Measurements from ENCODE around the gene VWA1. TPM values are rescaled to one million over a fixed set of nuclear protein-coding genes. Genes with fewer than 3 reads are reported as not detected.
"Not testable (repeated sequence)": the region's sequence is repeated elsewhere in the genome, so short reads cannot be mapped to it uniquely, and the experiment has no call there.

VWA1 gene
- total and polyA plus RNA-seq, 4 donors, result 0.13 to 86.5 (median 20.0) TPM

DNA sequence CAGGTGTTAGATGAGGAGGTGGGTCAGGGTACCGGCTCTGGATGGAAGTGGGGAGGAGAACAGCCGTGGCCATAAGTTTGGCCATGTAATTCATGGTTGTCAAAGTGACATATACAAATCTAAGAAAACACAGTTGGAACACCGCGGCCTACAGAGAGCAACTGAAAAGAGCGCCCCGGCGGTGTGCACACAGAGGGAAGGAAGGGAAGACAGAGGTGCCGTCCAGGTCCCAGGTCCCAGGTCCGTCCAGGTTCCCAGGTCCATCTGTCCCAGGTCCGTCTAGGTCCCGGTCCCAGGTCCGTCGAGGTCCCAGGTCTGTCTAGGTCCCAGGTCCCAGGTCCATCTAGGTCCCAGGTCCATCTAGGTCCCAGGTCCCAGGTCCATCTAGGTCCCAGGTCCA, 23.9 kb upstream of the VWA1 start:
- intact Hi-C loops (cut with DNase I), result no loop called here
- H3K36me3 ChIP-seq (ENCODE audit: control insufficient read depth in 1 of 2, insufficient read depth in 2 of 2, low read length in 1 of 2), result no peaks in the 10 kb centered on the region
- H3K27me3 ChIP-seq (ENCODE audit: control insufficient read depth in 1 of 2, insufficient read depth in 2 of 2, low read length in 1 of 2), result no peaks in the 10 kb centered on the region
- DNase-seq (no peak), ATAC-seq (ENCODE audit: low FRiP score) (no peak)
- H3K4me1 ChIP-seq (ENCODE audit: control insufficient read depth in 1 of 2, insufficient read depth in 2 of 2, low read length in 2 of 2), result no peaks in the 10 kb centered on the region
- no peak overlapping the region for H3K4me3 ChIP-seq (ENCODE audit: low read length in 2 of 2)
- H3K27ac ChIP-seq (ENCODE audit: low read depth in 1 of 2, low read length in 2 of 2), result no peak overlapping the region
- H3K9me3 ChIP-seq (ENCODE audit: control insufficient read depth, low read length), result no peaks in the 10 kb centered on the region
- 92 to 96% methylated on average over 11 to 13 of the region's 13 CpGs for WGBS, 2 donors

DNA sequence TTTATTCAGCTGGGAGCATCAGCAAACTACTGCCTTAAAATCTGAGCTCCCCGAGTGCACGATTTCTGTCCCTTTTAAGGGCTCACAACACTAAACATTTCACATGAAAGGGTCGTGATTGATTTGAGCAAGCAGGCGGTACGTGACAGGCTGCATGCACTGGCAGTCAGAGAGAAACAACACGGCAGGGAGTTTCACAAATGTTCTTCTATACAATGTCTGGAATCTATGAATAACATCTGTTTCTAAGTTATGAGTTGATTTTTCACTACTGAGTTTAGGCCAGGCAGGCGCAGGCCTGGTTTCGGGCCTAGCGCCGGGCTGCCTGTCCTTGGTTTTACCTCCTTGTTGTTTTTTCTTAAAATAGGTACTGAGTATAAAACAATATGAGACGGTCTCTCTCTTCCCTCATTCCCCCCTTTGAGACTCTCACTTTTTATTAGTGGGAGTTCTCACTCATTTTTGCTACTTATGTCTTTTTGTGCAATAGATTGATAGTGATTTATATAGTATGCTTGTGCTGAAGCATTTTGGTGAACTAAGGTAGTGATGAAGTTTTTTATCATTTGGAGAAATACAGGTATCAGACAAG, 23.1 kb upstream of the VWA1 start:
- H3K9me3 ChIP-seq (ENCODE audit: control insufficient read depth, low read length); DNase-seq; ATAC-seq (ENCODE audit: low FRiP score); H3K4me3 ChIP-seq (ENCODE audit: low read length in 2 of 2); H3K36me3 ChIP-seq (ENCODE audit: control insufficient read depth in 1 of 2, insufficient read depth in 2 of 2, low read length in 1 of 2); H3K27ac ChIP-seq (ENCODE audit: low read depth in 1 of 2, low read length in 2 of 2); intact Hi-C loops (cut with DNase I); H3K27me3 ChIP-seq (ENCODE audit: control insufficient read depth in 1 of 2, insufficient read depth in 2 of 2, low read length in 1 of 2); H3K4me1 ChIP-seq (ENCODE audit: control insufficient read depth in 1 of 2, insufficient read depth in 2 of 2, low read length in 2 of 2): not testable (repeated sequence)
- WGBS, 2 donors, result 88 to 92% methylated on average over 11 of the region's 11 CpGs

GRCh38 chr1:1415751-1416150, 19.7 kb upstream of the VWA1 start:
- Histone ChIP-seq H3K36me3 (ENCODE audit: control insufficient read depth in 1 of 2, insufficient read depth in 2 of 2, low read length in 1 of 2) (no peaks in the 10 kb centered on the region), H3K9me3 (ENCODE audit: control insufficient read depth, low read length) (no peaks in the 10 kb centered on the region), H3K27ac (ENCODE audit: low read depth in 1 of 2, low read length in 2 of 2) (no peak overlapping the region), H3K27me3 (ENCODE audit: control insufficient read depth in 1 of 2, insufficient read depth in 2 of 2, low read length in 1 of 2) (no peaks in the 10 kb centered on the region), H3K4me1 (ENCODE audit: control insufficient read depth in 1 of 2, insufficient read depth in 2 of 2, low read length in 2 of 2) (no peaks in the 10 kb centered on the region), H3K4me3 (ENCODE audit: low read length in 2 of 2) (no peak overlapping the region)
- DNase-seq, result no peak
- WGBS, 2 donors, result 68 to 75% methylated on average over 13 of the region's 13 CpGs
- intact Hi-C loops (cut with DNase I), result no loop called here
- no peak for ATAC-seq (ENCODE audit: low FRiP score)

- intact Hi-C loops (cut with DNase I); H3K4me1 ChIP-seq (ENCODE audit: control insufficient read depth in 1 of 2, insufficient read depth in 2 of 2, low read length in 2 of 2); H3K36me3 ChIP-seq (ENCODE audit: control insufficient read depth in 1 of 2, insufficient read depth in 2 of 2, low read length in 1 of 2); H3K27me3 ChIP-seq (ENCODE audit: control insufficient read depth in 1 of 2, insufficient read depth in 2 of 2, low read length in 1 of 2); H3K9me3 ChIP-seq (ENCODE audit: control insufficient read depth, low read length); ATAC-seq (ENCODE audit: low FRiP score); H3K27ac ChIP-seq (ENCODE audit: low read depth in 1 of 2, low read length in 2 of 2); H3K4me3 ChIP-seq (ENCODE audit: low read length in 2 of 2); DNase-seq: not testable (repeated sequence)
- 80 to 82% methylated on average over 5 of the region's 5 CpGs for WGBS, 2 donors
Observed at GRCh38 chr1:1417396-1417795, 18.1 kb upstream of the VWA1 start.

DNA sequence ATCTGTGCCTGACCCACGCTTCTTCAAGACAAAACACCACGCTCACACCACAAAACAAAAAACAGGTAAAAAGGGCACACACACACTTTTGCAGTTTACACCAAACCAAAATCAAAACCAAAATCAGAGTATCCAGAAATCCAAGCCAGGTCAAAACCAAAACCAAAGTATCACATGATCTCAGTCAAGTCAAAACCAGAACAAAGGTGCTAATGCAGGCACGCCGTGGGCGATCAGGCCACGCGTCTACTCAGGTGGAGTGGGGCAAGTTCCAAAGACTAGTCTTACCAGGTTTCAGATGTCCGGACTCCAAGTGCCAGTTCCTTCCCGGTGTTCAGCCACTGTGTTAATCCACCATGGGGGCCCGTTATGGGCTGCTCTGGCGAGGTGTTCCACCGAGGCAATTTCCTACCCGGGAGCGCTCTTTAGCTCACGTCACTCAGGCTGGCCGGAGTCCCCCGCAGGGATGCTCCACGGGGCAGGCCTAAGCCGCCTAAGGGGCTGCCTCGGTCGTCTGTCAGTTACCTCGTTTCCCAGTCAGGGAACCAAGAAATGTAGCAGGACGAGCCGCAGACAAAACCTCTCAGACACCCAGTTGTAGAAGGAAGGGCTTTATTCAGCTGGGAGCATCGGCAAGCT, 17.5 kb upstream of the VWA1 start:
- H3K4me1 ChIP-seq (ENCODE audit: control insufficient read depth in 1 of 2, insufficient read depth in 2 of 2, low read length in 2 of 2); intact Hi-C loops (cut with DNase I); DNase-seq; H3K27ac ChIP-seq (ENCODE audit: low read depth in 1 of 2, low read length in 2 of 2); H3K36me3 ChIP-seq (ENCODE audit: control insufficient read depth in 1 of 2, insufficient read depth in 2 of 2, low read length in 1 of 2); H3K27me3 ChIP-seq (ENCODE audit: control insufficient read depth in 1 of 2, insufficient read depth in 2 of 2, low read length in 1 of 2); H3K4me3 ChIP-seq (ENCODE audit: low read length in 2 of 2); H3K9me3 ChIP-seq (ENCODE audit: control insufficient read depth, low read length); ATAC-seq (ENCODE audit: low FRiP score): not testable (repeated sequence)
- 91 to 93% methylated on average over 25 of the region's 25 CpGs for WGBS, 2 donors

GRCh38 chr1:1418464-1419362, 16.8 kb upstream of the VWA1 start:
- DNase-seq (peak in 1 of 2 donors; percentile 44), ATAC-seq (ENCODE audit: low FRiP score) (peak; percentile 22)
- intact Hi-C loops (cut with DNase I), result no loop called here
- Histone ChIP-seq H3K4me3 (ENCODE audit: low read length in 2 of 2) (no peak overlapping the region), H3K4me1 (ENCODE audit: control insufficient read depth in 1 of 2, insufficient read depth in 2 of 2, low read length in 2 of 2) (no peaks in the 10 kb centered on the region), H3K36me3 (ENCODE audit: control insufficient read depth in 1 of 2, insufficient read depth in 2 of 2, low read length in 1 of 2) (no peaks in the 10 kb centered on the region), H3K9me3 (ENCODE audit: control insufficient read depth, low read length) (no peaks in the 10 kb centered on the region), H3K27me3 (ENCODE audit: control insufficient read depth in 1 of 2, insufficient read depth in 2 of 2, low read length in 1 of 2) (no peaks in the 10 kb centered on the region), H3K27ac (ENCODE audit: low read depth in 1 of 2, low read length in 2 of 2) (no peak overlapping the region)
- 92 to 95% methylated on average over 26 of the region's 26 CpGs for WGBS, 2 donors

- DNase-seq (no peak), ATAC-seq (ENCODE audit: low FRiP score) (peak; percentile 50)
- Histone ChIP-seq H3K4me3 (ENCODE audit: low read length in 2 of 2) (no peak overlapping the region), H3K27me3 (ENCODE audit: control insufficient read depth in 1 of 2, insufficient read depth in 2 of 2, low read length in 1 of 2) (no peaks in the 10 kb centered on the region), H3K27ac (ENCODE audit: low read depth in 1 of 2, low read length in 2 of 2) (no peak overlapping the region), H3K36me3 (ENCODE audit: control insufficient read depth in 1 of 2, insufficient read depth in 2 of 2, low read length in 1 of 2) (no peaks in the 10 kb centered on the region), H3K9me3 (ENCODE audit: control insufficient read depth, low read length) (no peaks in the 10 kb centered on the region), H3K4me1 (ENCODE audit: control insufficient read depth in 1 of 2, insufficient read depth in 2 of 2, low read length in 2 of 2) (no peaks in the 10 kb centered on the region)
- WGBS, 2 donors, result 90 to 92% methylated on average over 21 of the region's 21 CpGs
- intact Hi-C loops (cut with DNase I), result no loop called here
Observed at GRCh38 chr1:1419363-1419812, 16.1 kb upstream of the VWA1 start.

GRCh38 chr1:1419813-1420653, 15.5 kb upstream of the VWA1 start:
- no peaks in the 10 kb centered on the region for H3K9me3 ChIP-seq (ENCODE audit: control insufficient read depth, low read length)
- H3K27ac ChIP-seq (ENCODE audit: low read depth in 1 of 2, low read length in 2 of 2), result no peak overlapping the region
- ATAC-seq (ENCODE audit: low FRiP score) (peak; percentile 61), DNase-seq (peak in 1 of 2 donors; percentile 45)
- no peaks in the 10 kb centered on the region for H3K27me3 ChIP-seq (ENCODE audit: control insufficient read depth in 1 of 2, insufficient read depth in 2 of 2, low read length in 1 of 2)
- 12 to 32% methylated on average over 23 to 112 of the region's 112 CpGs for WGBS, 2 donors
- intact Hi-C loops (cut with DNase I), result no loop called here
- H3K4me3 ChIP-seq (ENCODE audit: low read length in 2 of 2), result no peak overlapping the region
- no peaks in the 10 kb centered on the region for H3K4me1 ChIP-seq (ENCODE audit: control insufficient read depth in 1 of 2, insufficient read depth in 2 of 2, low read length in 2 of 2)
- no peaks in the 10 kb centered on the region for H3K36me3 ChIP-seq (ENCODE audit: control insufficient read depth in 1 of 2, insufficient read depth in 2 of 2, low read length in 1 of 2)

Data from aorta (tissue), 5 donors.